Measurements from ENCODE around the gene PKN1.
"Not testable (repeated sequence)": the region's sequence is repeated elsewhere in the genome, so short reads cannot be mapped to it uniquely, and the experiment has no call there.

The PKN1 gene

GRCh38 chr19:14496834-14497227, 63.7 kb downstream of the PKN1 start:
- Histone ChIP-seq H3K4me2 (ENCODE audit: low read length) (no peak overlapping the region), H3K9me3 (ENCODE audit: insufficient read depth, low read length) (no peaks in the 10 kb centered on the region), H3K9ac (ENCODE audit: low read length) (no peak overlapping the region), H4K20me1 (ENCODE audit: insufficient read depth, low read length) (no peaks in the 10 kb centered on the region), H3K79me2 (ENCODE audit: low read length) (no peaks in the 10 kb centered on the region), H3K27ac (ENCODE audit: low read length) (no peak overlapping the region), H3K27me3 (ENCODE audit: low read depth, low read length) (0 out of 2 replicates have a peak, but pooled peaks cover 7% of the 10 kb centered on the region), H3K36me3 (replicated peaks; ENCODE audit: low read depth, low read length) (no peaks in the 10 kb centered on the region), H3K4me1 (ENCODE audit: low read length) (peaks cover 7% of the 10 kb centered on the region), H3K4me3 (ENCODE audit: low read length) (peak overlapping the region; percentile 80; the same call in 1 of the 2 replicates), H2AFZ (ENCODE audit: low read depth, low read length) (peak overlapping the region; percentile 63; the same call in 1 of the 2 replicates)
- TF ChIP-seq, protein P1, sequence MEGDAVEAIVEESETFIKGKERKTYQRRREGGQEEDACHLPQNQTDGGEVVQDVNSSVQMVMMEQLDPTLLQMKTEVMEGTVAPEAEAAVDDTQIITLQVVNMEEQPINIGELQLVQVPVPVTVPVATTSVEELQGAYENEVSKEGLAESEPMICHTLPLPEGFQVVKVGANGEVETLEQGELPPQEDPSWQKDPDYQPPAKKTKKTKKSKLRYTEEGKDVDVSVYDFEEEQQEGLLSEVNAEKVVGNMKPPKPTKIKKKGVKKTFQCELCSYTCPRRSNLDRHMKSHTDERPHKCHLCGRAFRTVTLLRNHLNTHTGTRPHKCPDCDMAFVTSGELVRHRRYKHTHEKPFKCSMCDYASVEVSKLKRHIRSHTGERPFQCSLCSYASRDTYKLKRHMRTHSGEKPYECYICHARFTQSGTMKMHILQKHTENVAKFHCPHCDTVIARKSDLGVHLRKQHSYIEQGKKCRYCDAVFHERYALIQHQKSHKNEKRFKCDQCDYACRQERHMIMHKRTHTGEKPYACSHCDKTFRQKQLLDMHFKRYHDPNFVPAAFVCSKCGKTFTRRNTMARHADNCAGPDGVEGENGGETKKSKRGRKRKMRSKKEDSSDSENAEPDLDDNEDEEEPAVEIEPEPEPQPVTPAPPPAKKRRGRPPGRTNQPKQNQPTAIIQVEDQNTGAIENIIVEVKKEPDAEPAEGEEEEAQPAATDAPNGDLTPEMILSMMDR (IDR thresholded peaks at IDR 0.05; ENCODE audit: low read depth, low read length), result no peak
- TF ChIP-seq EZH2phosphoT487 (IDR thresholded peaks at IDR 0.05; ENCODE audit: low read depth), result no peak

GRCh38 chr19:14497228-14497921, 64.3 kb downstream of the PKN1 start:
- no peak for TF ChIP-seq EZH2phosphoT487 (IDR thresholded peaks at IDR 0.05; ENCODE audit: low read depth)
- TF ChIP-seq, protein P1 (IDR thresholded peaks at IDR 0.05; ENCODE audit: low read depth, low read length), result no peak
- H3K79me2 ChIP-seq (ENCODE audit: low read length), result no peaks in the 10 kb centered on the region
- H3K27me3 ChIP-seq (ENCODE audit: low read depth, low read length), result peaks cover 10% of the 10 kb centered on the region; the same call in 1 of the 2 replicates
- peaks cover 7% of the 10 kb centered on the region for H3K4me1 ChIP-seq (ENCODE audit: low read length)
- no peaks in the 10 kb centered on the region for H3K9me3 ChIP-seq (ENCODE audit: insufficient read depth, low read length)
- H3K4me2 ChIP-seq (ENCODE audit: low read length), result no peak overlapping the region
- H4K20me1 ChIP-seq (ENCODE audit: insufficient read depth, low read length), result no peaks in the 10 kb centered on the region
- no peak overlapping the region for H2AFZ ChIP-seq (ENCODE audit: low read depth, low read length)
- H3K9ac ChIP-seq (ENCODE audit: low read length), result no peak overlapping the region
- no peak overlapping the region for H3K27ac ChIP-seq (ENCODE audit: low read length)
- no peaks in the 10 kb centered on the region for H3K36me3 ChIP-seq (replicated peaks; ENCODE audit: low read depth, low read length)
- no peak overlapping the region for H3K4me3 ChIP-seq (ENCODE audit: low read length)

DNA sequence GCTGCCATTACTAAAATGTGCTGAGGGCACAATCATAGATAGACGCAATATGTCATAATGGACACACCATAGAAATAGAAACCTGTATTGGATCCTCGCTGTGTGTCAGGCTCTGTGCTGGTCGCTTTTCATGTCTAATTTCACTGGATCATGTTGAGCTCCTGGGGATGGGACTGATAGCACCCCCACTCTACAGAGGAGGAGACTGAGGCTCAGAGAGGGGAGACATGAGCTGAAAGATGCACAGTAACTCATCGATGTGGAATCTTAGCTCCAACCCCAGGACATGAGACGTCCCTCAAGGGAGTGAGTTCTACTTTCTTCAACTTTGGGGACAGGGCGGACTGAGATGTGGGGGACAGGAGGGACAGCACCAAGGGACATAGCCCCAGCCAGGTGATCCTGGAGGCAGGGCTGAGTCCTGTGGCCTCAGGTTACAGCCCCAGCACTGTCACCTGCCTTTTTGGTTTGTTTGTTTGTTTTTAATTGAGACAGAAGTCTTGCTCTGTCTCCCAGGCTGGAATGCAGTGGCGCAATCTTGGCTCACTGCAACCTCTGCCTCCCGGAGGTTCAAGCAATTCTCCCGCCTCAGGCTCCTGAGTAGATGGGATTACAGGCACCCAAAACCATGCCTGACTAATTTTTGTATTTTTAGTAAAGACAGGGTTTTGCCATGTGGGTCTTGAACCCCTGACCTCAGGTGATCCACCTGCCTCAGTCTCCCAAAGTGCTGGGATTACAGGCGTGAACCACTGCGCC, 69.4 kb downstream of the PKN1 start:
- Histone ChIP-seq H2AFZ (ENCODE audit: low read depth, low read length) (no peak overlapping the region), H3K27me3 (ENCODE audit: low read depth, low read length) (peaks cover 6% of the 10 kb centered on the region; the same call in 1 of the 2 replicates), H4K20me1 (ENCODE audit: insufficient read depth, low read length) (no peaks in the 10 kb centered on the region), H3K4me3 (ENCODE audit: low read length) (no peak overlapping the region), H3K36me3 (replicated peaks; ENCODE audit: low read depth, low read length) (no peaks in the 10 kb centered on the region), H3K9ac (ENCODE audit: low read length) (no peak overlapping the region), H3K79me2 (ENCODE audit: low read length) (no peaks in the 10 kb centered on the region), H3K4me1 (ENCODE audit: low read length) (peaks cover 3% of the 10 kb centered on the region; the same call in 1 of the 2 replicates), H3K9me3 (ENCODE audit: insufficient read depth, low read length) (no peaks in the 10 kb centered on the region), H3K27ac (ENCODE audit: low read length) (no peak overlapping the region), H3K4me2 (ENCODE audit: low read length) (no peak overlapping the region)
- no peak for TF ChIP-seq EZH2phosphoT487 (IDR thresholded peaks at IDR 0.05; ENCODE audit: low read depth)
- TF ChIP-seq, protein P1 (IDR thresholded peaks at IDR 0.05; ENCODE audit: low read depth, low read length), result no peak

DNA sequence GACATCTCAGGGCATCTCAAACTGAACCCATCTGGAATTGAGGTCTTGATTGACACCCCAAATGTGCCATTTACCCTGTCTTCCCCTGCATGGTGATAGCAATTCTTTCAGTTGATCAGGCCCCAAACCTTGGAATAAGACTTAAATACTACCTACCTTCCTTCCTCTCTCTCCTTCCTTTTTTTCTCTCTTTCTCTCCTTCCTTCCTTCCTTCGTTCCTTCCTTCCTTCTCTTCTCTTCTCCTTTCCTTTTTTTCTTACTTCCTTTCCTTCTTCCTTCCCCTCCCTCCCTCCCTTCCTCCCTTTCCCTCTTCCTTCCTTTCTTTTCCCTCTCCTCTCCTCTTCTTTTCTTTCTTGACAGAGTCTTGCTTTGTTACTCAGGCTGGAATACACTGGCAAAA, 70.2 kb downstream of the PKN1 start:
- peaks cover 3% of the 10 kb centered on the region; the same call in 1 of the 2 replicates for H3K4me1 ChIP-seq (ENCODE audit: low read length)
- TF ChIP-seq, protein P1 (IDR thresholded peaks at IDR 0.05; ENCODE audit: low read depth, low read length), result no peak
- no peak for TF ChIP-seq EZH2phosphoT487 (IDR thresholded peaks at IDR 0.05; ENCODE audit: low read depth)
- no peaks in the 10 kb centered on the region for H3K36me3 ChIP-seq (replicated peaks; ENCODE audit: low read depth, low read length)
- H2AFZ ChIP-seq (ENCODE audit: low read depth, low read length), result no peak overlapping the region
- H3K9me3 ChIP-seq (ENCODE audit: insufficient read depth, low read length), result no peaks in the 10 kb centered on the region
- H3K4me2 ChIP-seq (ENCODE audit: low read length), result no peak overlapping the region
- peaks cover 5% of the 10 kb centered on the region; the same call in 1 of the 2 replicates for H3K27me3 ChIP-seq (ENCODE audit: low read depth, low read length)
- H3K27ac ChIP-seq (ENCODE audit: low read length), result no peak overlapping the region
- no peak overlapping the region for H3K9ac ChIP-seq (ENCODE audit: low read length)
- no peaks in the 10 kb centered on the region for H3K79me2 ChIP-seq (ENCODE audit: low read length)
- no peaks in the 10 kb centered on the region for H4K20me1 ChIP-seq (ENCODE audit: insufficient read depth, low read length)
- no peak overlapping the region for H3K4me3 ChIP-seq (ENCODE audit: low read length)

- H3K4me1 ChIP-seq (ENCODE audit: low read length); H3K36me3 ChIP-seq (replicated peaks; ENCODE audit: low read depth, low read length); H4K20me1 ChIP-seq (ENCODE audit: insufficient read depth, low read length); H3K9me3 ChIP-seq (ENCODE audit: insufficient read depth, low read length); H3K27ac ChIP-seq (ENCODE audit: low read length); H3K9ac ChIP-seq (ENCODE audit: low read length); H3K79me2 ChIP-seq (ENCODE audit: low read length); H3K4me2 ChIP-seq (ENCODE audit: low read length); H2AFZ ChIP-seq (ENCODE audit: low read depth, low read length); H3K27me3 ChIP-seq (ENCODE audit: low read depth, low read length); H3K4me3 ChIP-seq (ENCODE audit: low read length): not testable (repeated sequence)
Observed at GRCh38 chr19:14504575-14504974, 71.5 kb downstream of the PKN1 start.
